HCT116 (cell line): ENCODE measurements around the gene TBX3. TPM values are rescaled to one million over a fixed set of nuclear protein-coding genes. Genes with fewer than 3 reads are reported as not detected.
"Not testable (repeated sequence)": the region's sequence is repeated elsewhere in the genome, so short reads cannot be mapped to it uniquely, and the experiment has no call there.

Experiments
- ATAC-seq: fragments of 200-7000 bp; cut with Tn5 transposase; 2 replicates; pipeline ENCODE4 v1.9.1; 2020; ENCODE audit warnings: mild to moderate bottlenecking, moderate library complexity
- BruUV-seq: library from RNA; stranded (reverse); fragments of 400-500 nt; replicated peaks from 2 replicates; lab custom pipeline; 2021; lab: Mats Ljungman, UMichigan
- CTCF ChIA-PET: fragments of 300-600 bp; sonication (Branson Sonifier 250); formaldehyde crosslinking; loops from one replicate; lab custom pipeline; 2021; ENCODE audit warnings: antibody characterized with exemption; lab: Charles Lee
- POLR2A ChIA-PET: fragments of 300-600, 350-600 bp; sonication (Branson Sonifier 250); formaldehyde crosslinking; loops from one replicate; lab custom pipeline; 2021; ENCODE audit warnings: antibody characterized with exemption; lab: Charles Lee
- RAD21 ChIA-PET, 2 experiments: fragments of 300-600 bp; sonication (Branson Sonifier 250); formaldehyde crosslinking; loops; one replicate each; lab custom pipeline; 2023; ENCODE audit warnings: low total read pairs in 2 of 2; ENCODE audit not compliant: uncharacterized antibody in 2 of 2, unreplicated experiment in 2 of 2, low non-redundant PET in 1 of 2; lab: Charles Lee
- DNase-seq: peaks from one replicate; pipeline ENCODE4 v3.0.0-alpha.2; 2010; ENCODE audit warnings: low read depth, low spot score
- H2AFZ ChIP-seq: fragments of 200-600 bp; shearing (Covaris generic), sonication (generic); 2 replicates; pipeline ENCODE4 v1.6.1; 2017; ENCODE audit warnings: low read depth, mixed run types, mixed read lengths, antibody characterized with exemption, low read length; ENCODE audit not compliant: poor library complexity, severe bottlenecking
- H3K27ac ChIP-seq: 2 replicates; pipeline ENCODE4 v1.5.1; 2012; ENCODE audit warnings: low read depth, low read length
- H3K27me3 ChIP-seq: fragments of 200-600 bp; sonication (generic); 2 replicates; pipeline ENCODE4 v1.6.1; 2016; ENCODE audit warnings: mixed run types, low read length, mixed read lengths; ENCODE audit not compliant: insufficient read depth
- H3K36me3 ChIP-seq, 2 experiments: fragments of 200-500 bp in 1 of 2; fragments of 200-600 bp in 1 of 2; sonication (Bioruptor generic) in 1 of 2; sonication (generic) in 1 of 2; 2 replicates each; pipeline versions ENCODE4 v1.5.1 to v1.6.1; 2014 to 2016; ENCODE audit warnings: low read length in 2 of 2, inconsistent platforms in 1 of 2, mixed read lengths in 1 of 2, mixed run types in 1 of 2; ENCODE audit not compliant: insufficient read depth in 2 of 2, control insufficient read depth in 1 of 2
- H3K4me1 ChIP-seq, 2 experiments: fragments of 200-600 bp in 1 of 2; sonication (generic) in 1 of 2; 2 replicates each; pipeline versions ENCODE4 v1.5.1 to v1.6.1; 2012 to 2017; ENCODE audit warnings: low read length in 2 of 2, inconsistent platforms in 1 of 2, mild to moderate bottlenecking in 1 of 2, mixed read lengths in 1 of 2, mixed run types in 1 of 2, moderate library complexity in 1 of 2; ENCODE audit not compliant: insufficient read depth in 2 of 2, control insufficient read depth in 1 of 2
- H3K4me2 ChIP-seq: fragments of 200-600 bp; sonication (generic); 2 replicates; pipeline ENCODE4 v1.6.1; 2017; ENCODE audit warnings: mixed run types, low read length, mixed read lengths
- H3K4me3 ChIP-seq, 2 experiments: fragments of 200-600 bp in 1 of 2; sonication (generic) in 1 of 2; replicated peaks in 1 of 2; 2 replicates each; pipeline ENCODE4 v1.5.1; 2011 to 2016; ENCODE audit warnings: low read length in 2 of 2, control low read depth in 1 of 2, low read depth in 1 of 2, mild to moderate bottlenecking in 1 of 2, mixed read lengths in 1 of 2, mixed run types in 1 of 2
- H3K79me2 ChIP-seq: fragments of 200-600 bp; sonication (generic); 2 replicates; pipeline ENCODE4 v1.6.1; 2017; ENCODE audit warnings: mild to moderate bottlenecking, mixed run types, low read length, moderate library complexity, mixed read lengths; ENCODE audit not compliant: insufficient read depth
- H3K9ac ChIP-seq: fragments of 200-600 bp; sonication (generic); 2 replicates; pipeline ENCODE4 v1.6.1; 2016; ENCODE audit warnings: low read length, mixed read lengths
- H3K9me2 ChIP-seq: fragments of 200-600 bp; sonication (generic), shearing (Covaris generic); 2 replicates; pipeline ENCODE4 v1.6.1; 2017; ENCODE audit warnings: mixed run types, mild to moderate bottlenecking, moderate library complexity; ENCODE audit not compliant: insufficient read depth
- H3K9me3 ChIP-seq, 2 experiments: fragments of 200-500 bp in 1 of 2; fragments of 200-600 bp in 1 of 2; sonication (Bioruptor generic) in 1 of 2; sonication (generic) in 1 of 2; 2 replicates each; pipeline ENCODE4 v1.6.1; 2014 to 2017; ENCODE audit warnings: low read length in 2 of 2, mixed read lengths in 2 of 2, inconsistent platforms in 1 of 2, low read depth in 1 of 2, mild to moderate bottlenecking in 1 of 2, mixed run types in 1 of 2, moderate library complexity in 1 of 2; ENCODE audit not compliant: control insufficient read depth in 1 of 2, insufficient read depth in 1 of 2
- H4K20me1 ChIP-seq: fragments of 200-600 bp; sonication (generic), shearing (Covaris generic); 2 replicates; pipeline ENCODE4 v1.6.1; 2017; ENCODE audit warnings: mixed run types, mild to moderate bottlenecking, moderate library complexity; ENCODE audit not compliant: insufficient read depth
- EZH2phosphoT487 ChIP-seq: fragments of 200-600 bp; IDR thresholded peaks from 2 replicates; pipeline ENCODE4 v1.6.1; 2018; ENCODE audit warnings: antibody characterized with exemption, borderline replicate concordance
- SIN3A ChIP-seq: IDR thresholded peaks from 2 replicates; pipeline ENCODE4 v1.6.1; 2012; ENCODE audit warnings: low read depth
- SP1 ChIP-seq: IDR thresholded peaks from 2 replicates; pipeline ENCODE4 v1.6.1; 2012; ENCODE audit warnings: low read depth
- TCF7L2 ChIP-seq: IDR thresholded peaks from 2 replicates; pipeline ENCODE4 v1.7.0; 2011; ENCODE audit warnings: borderline replicate concordance, inconsistent platforms; ENCODE audit not compliant: insufficient read depth, insufficient read length; ENCODE audit errors: extremely low read depth
- YY1 ChIP-seq: IDR thresholded peaks from 2 replicates; pipeline ENCODE4 v1.6.1; 2011; ENCODE audit warnings: low read length, low read depth, moderate library complexity, mild to moderate bottlenecking; ENCODE audit not compliant: insufficient replicate concordance; ENCODE audit errors: extremely low read depth
- ZNF274 ChIP-seq: fragments of 200-500 bp; sonication (Bioruptor generic); IDR thresholded peaks from 2 replicates; pipeline ENCODE4 v1.6.1; 2014; ENCODE audit warnings: mild to moderate bottlenecking, low read depth, low read length, inconsistent platforms
- intact Hi-C: fragments of 100-400 bp; cut with micrococcal nuclease; formaldehyde crosslinking; loops from 2 replicates; pipeline ENCODE4 v1.10.0; 2022
- total RNA-seq: library from RNA; stranded (reverse); gene quantifications from one replicate; pipeline ENCODE4 v1.2.1, GENCODE V29; 2021; ENCODE audit not compliant: unreplicated experiment
- TF ChIP-seq, protein P1 (sequence below), 3 experiments: fragments of 200-600 bp in 1 of 3; sonication (generic) in 1 of 3; IDR thresholded peaks in 2 of 3; conservative IDR thresholded peaks in 1 of 3; 2 replicates each; pipeline ENCODE4 v1.5.1; 2012 to 2017; ENCODE audit warnings: low read depth in 2 of 3, low read length in 2 of 3, antibody characterized with exemption in 1 of 3, borderline replicate concordance in 1 of 3, control low read depth in 1 of 3, mild to moderate bottlenecking in 1 of 3, mixed read lengths in 1 of 3, mixed run types in 1 of 3, moderate library complexity in 1 of 3; ENCODE audit not compliant: insufficient read depth in 1 of 3

TBX3 gene
- total RNA-seq, 1 experiment from 2014 or later, result 12.8 TPM

DNA sequence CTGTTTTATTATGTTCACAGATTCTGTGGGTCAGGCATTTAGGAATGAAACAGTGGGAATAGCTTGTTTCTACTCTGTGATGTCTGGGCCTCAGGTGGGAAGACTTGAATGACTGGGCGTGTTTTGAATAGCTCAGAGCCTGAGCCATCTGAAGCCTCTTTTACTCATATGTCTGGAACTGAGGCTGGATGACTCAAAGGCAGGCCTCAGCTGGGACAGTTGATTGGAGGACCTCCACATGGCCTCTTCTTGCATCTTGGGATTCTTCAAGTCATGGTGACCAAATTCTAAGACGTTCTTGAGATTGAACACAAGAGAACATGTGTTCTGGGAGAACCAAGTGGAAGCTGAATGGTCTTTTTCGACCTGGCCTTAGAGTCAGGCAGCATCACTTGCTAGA, 45.8 kb upstream of the TBX3 start:
- Histone ChIP-seq H3K79me2 (no peaks in the 10 kb centered on the region), H4K20me1 (no peaks in the 10 kb centered on the region), H3K4me1 (no peaks in the 10 kb centered on the region; a peak in 1 of 4 replicates), H3K9ac (no peak overlapping the region), H3K4me3 (no peak overlapping the region), H3K9me2 (no peaks in the 10 kb centered on the region), H3K27me3 (no peaks in the 10 kb centered on the region), H3K4me2 (no peak overlapping the region; the same call in 1 of the 2 replicates), H3K27ac (no peak overlapping the region), H2AFZ (no peak overlapping the region), H3K36me3 (no peaks in the 10 kb centered on the region), H3K9me3 (no peaks in the 10 kb centered on the region)
- DNase-seq, result no peak
- no peak for ATAC-seq
- ChIA-PET CTCF (no interaction called here), POLR2A (no interaction called here), RAD21 (no interaction called here)
- no TSS peak for BruUV-seq
- intact Hi-C loops, result no loop called here
- TF ChIP-seq, protein P1, sequence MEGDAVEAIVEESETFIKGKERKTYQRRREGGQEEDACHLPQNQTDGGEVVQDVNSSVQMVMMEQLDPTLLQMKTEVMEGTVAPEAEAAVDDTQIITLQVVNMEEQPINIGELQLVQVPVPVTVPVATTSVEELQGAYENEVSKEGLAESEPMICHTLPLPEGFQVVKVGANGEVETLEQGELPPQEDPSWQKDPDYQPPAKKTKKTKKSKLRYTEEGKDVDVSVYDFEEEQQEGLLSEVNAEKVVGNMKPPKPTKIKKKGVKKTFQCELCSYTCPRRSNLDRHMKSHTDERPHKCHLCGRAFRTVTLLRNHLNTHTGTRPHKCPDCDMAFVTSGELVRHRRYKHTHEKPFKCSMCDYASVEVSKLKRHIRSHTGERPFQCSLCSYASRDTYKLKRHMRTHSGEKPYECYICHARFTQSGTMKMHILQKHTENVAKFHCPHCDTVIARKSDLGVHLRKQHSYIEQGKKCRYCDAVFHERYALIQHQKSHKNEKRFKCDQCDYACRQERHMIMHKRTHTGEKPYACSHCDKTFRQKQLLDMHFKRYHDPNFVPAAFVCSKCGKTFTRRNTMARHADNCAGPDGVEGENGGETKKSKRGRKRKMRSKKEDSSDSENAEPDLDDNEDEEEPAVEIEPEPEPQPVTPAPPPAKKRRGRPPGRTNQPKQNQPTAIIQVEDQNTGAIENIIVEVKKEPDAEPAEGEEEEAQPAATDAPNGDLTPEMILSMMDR (IDR thresholded peaks at IDR 0.05 in 2 of 3, conservative IDR thresholded peaks at IDR 0.05 in 1 of 3; ENCODE audit: borderline replicate concordance in 1 of 3, insufficient read depth in 1 of 3, low read depth in 2 of 3, low read length in 2 of 3), result no peak
- TF ChIP-seq SIN3A, result no peak

DNA sequence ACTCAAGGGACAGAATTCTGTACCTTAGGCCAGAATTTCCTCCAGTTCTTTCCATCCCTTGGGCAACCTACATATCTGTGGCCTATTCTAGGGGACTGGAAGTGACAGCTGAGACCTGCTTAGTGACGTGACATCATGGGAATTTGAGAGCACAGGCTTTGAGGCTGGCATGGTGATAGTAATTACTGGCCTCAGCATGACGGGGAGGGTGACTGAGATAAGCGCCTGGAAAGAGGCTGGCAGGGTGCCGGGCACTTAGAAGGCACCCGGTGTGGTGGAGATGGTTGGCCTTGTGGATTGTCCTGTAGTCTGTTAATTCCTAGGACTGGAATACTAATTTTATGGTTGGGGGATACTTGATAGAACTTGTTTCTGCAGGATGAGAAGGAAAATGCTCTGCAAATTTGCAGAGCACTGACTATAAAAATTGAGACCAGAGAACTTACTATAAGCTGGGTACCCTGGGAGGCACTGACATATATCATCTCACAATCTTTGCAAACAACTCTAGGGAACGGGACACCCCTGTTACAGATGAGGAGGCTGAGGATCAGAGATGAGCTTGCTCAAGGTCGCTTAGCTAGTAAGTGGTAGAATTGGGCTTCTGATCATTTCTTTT, 42.2 kb upstream of the TBX3 start:
- ATAC-seq, result no peak
- Histone ChIP-seq H3K9me2 (no peaks in the 10 kb centered on the region), H3K9me3 (no peaks in the 10 kb centered on the region), H3K27me3 (no peaks in the 10 kb centered on the region), H3K36me3 (no peaks in the 10 kb centered on the region), H3K27ac (no peak overlapping the region), H3K9ac (no peak overlapping the region), H2AFZ (no peak overlapping the region), H3K79me2 (no peaks in the 10 kb centered on the region), H3K4me2 (no peak overlapping the region), H4K20me1 (no peaks in the 10 kb centered on the region), H3K4me3 (no peak overlapping the region), H3K4me1 (no peaks in the 10 kb centered on the region; a peak in 1 of 4 replicates)
- intact Hi-C loops, result no loop called here
- POLR2A ChIA-PET, result interaction anchor here (0.7 kb wide), 1 partner anchor 337 kb away, joined by 3 read pairs; no protein-coding TSS in a partner anchor
- RAD21 ChIA-PET, result no interaction called here
- CTCF ChIA-PET, result no interaction called here
- no TSS peak for BruUV-seq
- no peak for DNase-seq
- TF ChIP-seq YY1 (no peak), SP1 (no peak), TCF7L2 (no peak), EZH2phosphoT487 (no peak), ZNF274 (no peak)

DNA sequence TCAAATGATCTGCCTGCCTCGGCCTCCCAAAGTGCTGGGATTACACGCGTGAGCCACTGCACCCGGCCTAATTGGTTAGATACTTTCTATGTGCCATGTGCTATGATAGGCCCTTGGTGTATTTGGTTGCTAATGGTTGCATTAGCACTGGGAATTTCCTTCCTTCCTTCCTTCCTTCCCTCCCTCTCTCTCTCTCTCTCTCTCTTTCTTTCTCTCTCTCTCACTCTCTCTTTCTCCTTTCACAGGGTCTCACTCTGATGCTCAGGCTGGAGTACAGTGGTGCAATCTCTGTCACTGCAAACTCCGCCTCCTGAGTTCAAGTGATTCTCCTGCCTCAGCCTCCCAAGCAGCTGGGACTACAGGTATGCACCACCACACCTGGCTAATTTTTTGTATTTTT, 38.2 kb upstream of the TBX3 start:
- H3K36me3 ChIP-seq, DNase-seq, H3K4me3 ChIP-seq, CTCF ChIA-PET, H3K27me3 ChIP-seq, H3K9me2 ChIP-seq, ATAC-seq, H3K9me3 ChIP-seq, H4K20me1 ChIP-seq, H3K4me2 ChIP-seq, POLR2A ChIA-PET, BruUV-seq, H3K9ac ChIP-seq, H3K79me2 ChIP-seq, H3K27ac ChIP-seq, H3K4me1 ChIP-seq, RAD21 ChIA-PET, H2AFZ ChIP-seq, intact Hi-C loops: not testable (repeated sequence)
